Measurements from ENCODE around the gene CNKSR3. TPM values are rescaled to one million over a fixed set of nuclear protein-coding genes. Genes with fewer than 3 reads are reported as not detected.

CNKSR3 gene
- total and polyA plus RNA-seq, 2 experiments from 2014 or later, result 22.4 to 23.9 TPM

DNA sequence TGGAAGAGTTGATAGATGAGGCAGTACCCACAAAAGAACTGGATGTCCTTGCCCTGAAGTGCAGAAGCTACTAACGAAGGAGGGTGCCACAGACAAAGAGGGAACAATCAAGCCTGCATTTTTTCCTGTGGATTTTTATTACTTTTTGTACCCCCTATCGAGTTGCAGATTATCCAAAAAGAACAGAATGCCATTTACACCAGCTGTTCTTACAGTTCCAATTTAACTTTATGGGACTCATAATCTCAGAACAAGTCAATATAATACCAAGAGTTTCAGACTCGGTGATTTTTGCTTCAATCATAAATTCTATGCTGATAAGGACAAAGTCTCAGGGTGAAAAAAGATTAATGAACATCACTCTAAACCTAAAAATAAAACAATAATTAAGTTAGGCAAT, 4.0 kb upstream of the CNKSR3 start:
- 62% methylated on average over 3 of the region's 3 CpGs for WGBS (ENCODE audit: low lambda C conversion rate, missing lambda C conversion rate)
- no peaks in the 10 kb centered on the region for H4K20me1 ChIP-seq (ENCODE audit: insufficient read depth, poor library complexity, severe bottlenecking)

DNA sequence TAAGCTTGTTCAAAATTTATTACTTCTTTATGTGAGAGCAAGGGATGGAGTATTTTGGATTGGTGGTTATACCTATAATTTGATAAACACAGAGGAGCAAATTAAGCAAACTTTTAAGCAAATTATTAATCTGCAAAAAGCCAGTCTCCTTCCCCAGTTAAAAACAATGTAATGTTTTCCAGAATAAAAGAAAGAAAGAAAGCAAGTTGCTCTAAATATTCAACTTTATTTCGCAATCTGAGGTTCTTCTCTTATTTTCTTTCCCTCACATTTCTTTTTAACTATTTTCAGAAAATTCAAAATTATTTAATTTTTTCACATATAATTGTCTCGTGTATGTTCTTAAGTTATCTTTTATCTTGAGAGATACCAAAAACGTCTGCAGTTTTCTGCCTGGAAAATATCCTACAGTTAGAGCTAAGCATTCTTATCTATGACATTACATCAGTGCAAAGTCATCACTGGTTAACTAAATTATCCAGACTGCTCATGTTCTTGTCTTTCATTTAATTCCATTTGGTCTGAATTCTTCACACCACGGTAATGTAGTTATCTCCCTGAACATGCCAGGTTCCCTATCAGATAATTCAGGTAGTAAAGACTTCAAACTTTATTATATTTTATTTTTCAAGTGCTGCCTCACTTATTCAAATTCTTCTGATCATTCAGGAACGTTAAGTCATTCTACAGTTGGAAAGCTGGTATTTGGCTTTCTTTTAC, 3.3 kb upstream of the CNKSR3 start:
- Histone ChIP-seq H3K79me2 (peaks cover 11% of the 10 kb centered on the region), H3K27ac (no peak overlapping the region), H3K27me3 (no peaks in the 10 kb centered on the region), H3K4me2 (peak overlapping the region; percentile 1), H3K4me1 (ENCODE audit: insufficient read depth) (peaks cover 23% of the 10 kb centered on the region), H3K36me3 (replicated peaks; ENCODE audit: insufficient read depth, low read depth) (no peaks in the 10 kb centered on the region), H4K20me1 (ENCODE audit: insufficient read depth, poor library complexity, severe bottlenecking) (peaks cover 2% of the 10 kb centered on the region), H3K9me2 (replicated peaks; ENCODE audit: insufficient read depth) (no peaks in the 10 kb centered on the region), H2AFZ (no peak overlapping the region), H3K4me3 (no peak overlapping the region), H3K9me3 (ENCODE audit: low read depth) (no peaks in the 10 kb centered on the region)
- WGBS (ENCODE audit: low lambda C conversion rate, missing lambda C conversion rate), result 46% methylated on average over 5 of the region's 5 CpGs
- DNase-seq (ENCODE audit: low spot score), result no peak
- no peak for TF ChIP-seq EZH2 (IDR thresholded peaks at IDR 0.05; ENCODE audit: borderline replicate concordance)
- no peak for TF ChIP-seq CTCF (IDR thresholded peaks at IDR 0.05; ENCODE audit: poor library complexity)

More for the DNA sequence above, 4.0 kb upstream of the CNKSR3 start:
- Histone ChIP-seq H3K79me2 (peaks cover 4% of the 10 kb centered on the region), H3K4me3 (no peak overlapping the region), H3K9me2 (replicated peaks; ENCODE audit: insufficient read depth) (no peaks in the 10 kb centered on the region), H3K36me3 (replicated peaks; ENCODE audit: insufficient read depth, low read depth) (no peaks in the 10 kb centered on the region), H3K27me3 (no peaks in the 10 kb centered on the region), H2AFZ (no peak overlapping the region), H3K9me3 (ENCODE audit: low read depth) (no peaks in the 10 kb centered on the region), H3K4me1 (ENCODE audit: insufficient read depth) (peaks cover 23% of the 10 kb centered on the region), H3K4me2 (no peak overlapping the region), H3K27ac (no peak overlapping the region)
- no peak for DNase-seq (ENCODE audit: low spot score)
- TF ChIP-seq EZH2phosphoT487 (IDR thresholded peaks at IDR 0.05; ENCODE audit: low read depth, severe bottlenecking, unreplicated experiment), result no peak
- no peak for TF ChIP-seq CTCF (IDR thresholded peaks at IDR 0.05; ENCODE audit: poor library complexity)
- no peak for TF ChIP-seq EZH2 (IDR thresholded peaks at IDR 0.05; ENCODE audit: borderline replicate concordance)

- Histone ChIP-seq H4K20me1 (ENCODE audit: insufficient read depth, poor library complexity, severe bottlenecking) (peaks cover 13% of the 10 kb centered on the region), H3K9me2 (replicated peaks; ENCODE audit: insufficient read depth) (no peaks in the 10 kb centered on the region), H3K27ac (peak overlapping the region; percentile 63), H2AFZ (no peak overlapping the region), H3K9me3 (ENCODE audit: low read depth) (no peaks in the 10 kb centered on the region), H3K4me3 (no peak overlapping the region), H3K36me3 (replicated peaks; ENCODE audit: insufficient read depth, low read depth) (no peaks in the 10 kb centered on the region), H3K79me2 (peaks cover 26% of the 10 kb centered on the region), H3K27me3 (no peaks in the 10 kb centered on the region), H3K4me2 (peak overlapping the region; percentile 84), H3K4me1 (ENCODE audit: insufficient read depth) (peaks cover 36% of the 10 kb centered on the region)
- TF ChIP-seq EZH2 (IDR thresholded peaks at IDR 0.05; ENCODE audit: borderline replicate concordance) (no peak), EZH2phosphoT487 (IDR thresholded peaks at IDR 0.05; ENCODE audit: low read depth, severe bottlenecking, unreplicated experiment) (no peak), CTCF (IDR thresholded peaks at IDR 0.05; ENCODE audit: poor library complexity) (no peak)
- no peak for DNase-seq (ENCODE audit: low spot score)
- 82% methylated on average over 1 of the region's 1 CpG for WGBS (ENCODE audit: low lambda C conversion rate, missing lambda C conversion rate)
Observed at GRCh38 chr6:154512201-154512600, 1.7 kb upstream of the CNKSR3 start.

Measured in hepatocyte (in vitro differentiated cells).